Activated CD4-positive, alpha-beta T cell treated with anti-CD3 and anti-CD28 coated beads for 1 hour (primary cell): ENCODE results near the gene CCDC169.
A peak's percentile ranks its signal among the peaks of the same experiment; 100 is the strongest.
"Not testable (repeated sequence)": the region's sequence is repeated elsewhere in the genome, so short reads cannot be mapped to it uniquely, and the experiment has no call there.

Experiments used
- DNase-seq: peaks from one replicate; pipeline ENCODE4 v3.0.0-alpha.2; 2020

Gene CCDC169

DNA sequence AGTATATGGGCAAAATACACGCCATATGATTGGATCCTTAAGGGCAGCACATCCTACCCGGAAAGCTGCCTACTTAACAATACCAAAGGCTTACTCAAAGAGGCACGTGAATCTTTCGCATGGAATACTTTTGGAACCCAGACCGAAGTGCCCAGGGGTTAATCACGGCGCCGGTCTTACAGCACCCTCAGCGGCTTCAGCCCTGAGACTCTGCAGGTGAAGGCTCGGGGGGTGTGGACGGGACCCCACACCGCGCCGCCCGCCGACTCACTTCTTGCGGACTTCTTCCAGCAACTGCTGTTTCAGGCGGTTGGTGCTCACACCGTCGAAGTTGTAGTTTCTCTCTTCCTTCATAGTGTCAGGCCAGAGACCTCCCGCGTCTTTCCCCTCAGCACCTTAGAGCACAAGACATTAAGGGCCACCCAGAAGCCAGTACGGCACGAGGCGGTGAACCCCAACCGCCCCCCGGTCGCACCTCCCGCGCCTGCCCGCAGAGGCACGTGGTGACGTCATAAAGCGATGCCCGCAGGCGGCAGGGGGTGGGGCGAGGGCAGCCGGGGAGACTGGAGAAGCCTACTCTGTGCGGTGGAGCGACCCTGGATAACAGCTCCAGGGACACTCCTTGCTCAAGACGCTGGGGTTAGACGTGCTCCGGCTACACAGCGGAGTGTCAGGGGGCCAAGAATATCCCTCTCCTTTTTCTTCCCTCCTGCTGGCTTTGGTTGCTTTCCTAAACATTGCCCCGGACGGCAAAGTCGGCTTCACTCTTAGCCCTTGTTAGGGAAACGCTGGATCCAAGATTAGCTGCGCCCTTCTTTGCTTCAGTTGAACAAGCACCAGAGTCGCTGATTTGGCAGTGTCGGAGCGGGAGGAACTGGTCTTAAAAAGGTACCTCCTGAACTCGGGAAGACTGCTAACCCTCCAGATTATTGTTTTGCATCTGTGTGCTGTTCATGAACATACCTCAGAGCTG is at the start of gene CCDC169:
Gene CCDC169 (minus strand): TSS at position 449 of the 973 bp plus-strand sequence. CDS start 95 bp downstream, at position 354.
- peak; percentile 46 for DNase-seq

- DNase-seq = peak; percentile 81
Measured at GRCh38 chr13:36346222-36347083, 48.8 kb upstream of the CCDC169 start, which contains the start of gene SPART. SPART (minus strand) TSS chr13:36346394; CDS start chr13:36335830, 10,564 bp downstream.

DNA sequence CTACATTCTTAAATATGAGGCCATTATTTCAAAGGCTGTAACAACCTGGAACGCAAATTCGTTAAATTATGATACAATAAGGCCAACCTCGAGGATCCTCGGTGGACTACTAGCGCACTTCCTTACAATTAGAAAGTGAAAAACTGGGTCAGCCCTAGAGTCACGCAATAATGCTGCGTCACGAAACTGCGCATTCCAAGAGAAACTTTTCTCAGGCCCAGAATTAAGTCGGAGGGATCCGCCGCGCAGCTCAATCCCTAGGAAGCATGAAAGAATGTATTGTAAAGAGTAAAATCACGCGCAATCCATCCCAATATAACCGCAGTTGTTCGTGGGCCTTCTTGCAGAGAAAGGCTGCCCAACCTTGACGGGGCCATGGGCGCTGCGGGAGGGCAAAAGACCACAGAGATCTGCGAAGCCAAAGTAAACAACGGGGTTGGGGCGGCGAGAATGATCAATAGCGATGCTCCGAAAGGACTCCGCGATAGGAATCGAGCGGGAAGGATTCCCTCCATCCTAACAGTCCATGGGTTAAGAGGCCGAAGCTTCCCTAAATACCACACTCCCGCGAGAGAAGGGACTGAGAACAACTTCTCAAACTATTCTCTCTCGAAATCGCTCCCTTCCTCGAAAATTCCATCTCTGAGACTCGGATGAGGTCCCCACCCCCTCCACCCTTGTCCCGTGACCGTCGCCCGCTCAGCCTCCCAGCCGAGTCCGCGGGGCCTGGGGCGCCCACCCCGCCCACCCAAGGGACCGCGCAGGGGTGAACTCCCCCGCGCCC is 48.0 kb upstream of the CCDC169 start:
- DNase-seq = peak; percentile 25

- DNase-seq = no peak
Measured at GRCh38 chr13:36344886-36345437, 47.3 kb upstream of the CCDC169 start.

DNA sequence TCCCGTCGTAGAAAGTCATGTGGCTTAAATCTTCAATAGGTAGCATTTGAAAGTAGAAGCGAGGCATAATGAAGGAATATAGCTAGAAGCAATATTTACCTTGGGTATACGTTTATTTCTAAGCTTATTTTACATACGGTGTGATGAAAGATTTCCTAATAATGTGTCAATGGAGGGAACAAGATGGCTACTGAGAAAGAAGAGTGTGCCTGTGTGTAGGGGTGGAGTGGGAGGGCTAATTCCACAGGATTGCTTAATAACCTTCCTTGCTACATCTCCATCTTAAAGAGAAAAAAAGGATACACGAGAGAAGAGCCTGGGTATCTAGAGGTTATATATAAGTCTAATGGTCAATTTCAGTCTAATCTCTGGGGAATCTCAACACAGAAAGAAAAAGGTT is 46.6 kb upstream of the CCDC169 start:
- no peak for DNase-seq

DNA sequence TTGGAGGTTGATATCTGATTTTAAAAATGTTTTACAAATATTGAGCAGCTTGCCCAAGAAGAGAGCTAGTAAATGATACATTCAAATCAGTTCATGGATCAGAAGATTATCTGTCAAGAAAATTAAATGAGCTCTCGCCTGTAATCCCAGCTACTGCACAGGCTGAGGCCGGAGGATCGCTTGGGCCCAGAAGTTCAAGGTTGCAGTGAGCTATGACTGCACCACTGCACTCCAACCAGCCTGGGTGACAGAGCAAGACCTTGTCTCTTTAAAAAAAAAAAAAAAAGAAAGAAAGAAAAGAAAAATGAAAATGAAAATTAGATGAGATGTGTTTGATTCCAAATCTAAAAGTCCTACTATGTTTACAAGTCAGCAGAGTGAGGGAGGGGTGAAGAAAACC is 46.2 kb upstream of the CCDC169 start:
- no peak for DNase-seq

GRCh38 chr13:36342715-36343114 is 45.1 kb upstream of the CCDC169 start:
- DNase-seq = no peak

GRCh38 chr13:36341718-36342117 is 44.1 kb upstream of the CCDC169 start:
- DNase-seq = no peak

DNA sequence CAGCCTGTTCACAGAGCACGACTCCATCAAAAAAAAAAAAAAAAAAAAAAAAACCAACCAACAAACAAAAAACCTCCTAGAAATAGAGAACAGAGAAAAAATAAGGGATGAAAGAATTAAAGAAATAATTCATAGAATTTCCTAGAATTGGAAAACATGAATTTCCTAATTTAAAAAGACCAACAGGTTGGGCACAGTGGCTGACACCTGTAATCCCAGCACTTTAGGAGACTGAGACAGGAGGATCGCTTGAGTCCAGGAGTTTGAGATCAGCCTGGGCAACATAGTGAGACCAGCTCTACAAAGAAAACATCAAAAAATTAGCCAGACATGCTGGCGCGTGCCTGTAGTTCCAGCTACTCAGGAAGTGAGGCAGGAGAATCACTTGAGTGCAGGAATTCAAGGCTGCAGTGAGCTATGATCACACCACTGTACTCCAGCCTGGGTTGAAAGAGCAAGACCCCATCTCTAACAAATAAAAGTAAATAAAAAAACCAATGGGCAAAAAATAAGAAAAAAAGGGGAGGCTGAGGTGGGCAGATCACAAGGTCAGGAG is 42.1 kb upstream of the CCDC169 start:
- no peak for DNase-seq

DNA sequence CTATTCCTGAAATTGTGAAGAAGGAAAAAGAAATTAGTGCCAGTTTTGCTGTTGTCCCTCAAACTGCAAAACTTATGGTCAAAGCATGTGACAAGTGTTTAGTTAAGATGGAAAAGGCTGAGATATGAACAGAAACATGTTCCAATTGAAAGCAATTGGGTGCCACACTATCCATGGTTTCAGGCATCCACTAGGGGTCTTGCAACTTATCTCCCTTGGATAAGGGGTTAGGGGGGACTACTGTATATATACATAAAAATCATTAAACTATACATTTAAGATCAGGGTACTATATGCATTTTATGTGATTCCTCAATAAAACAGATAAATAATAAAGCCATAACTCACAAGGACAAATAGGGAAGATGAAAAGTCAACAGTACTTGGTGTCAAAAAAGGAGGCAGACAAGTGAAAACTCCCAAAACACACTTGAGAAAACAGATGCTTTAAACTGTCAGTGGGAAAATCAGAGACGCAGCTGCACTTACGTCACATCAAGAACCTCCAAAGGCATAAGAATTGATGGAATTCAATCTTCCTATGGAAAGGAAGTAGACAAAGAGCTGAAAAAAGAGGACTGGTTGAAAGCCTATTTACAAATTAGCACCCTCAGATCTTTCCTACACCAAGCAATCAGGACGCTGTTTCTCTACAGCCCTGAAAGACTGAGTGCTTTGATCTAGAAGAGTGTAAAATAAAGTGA is 40.5 kb upstream of the CCDC169 start:
- DNase-seq = no peak

- DNase-seq = no peak
Measured at GRCh38 chr13:36332986-36333385, 35.4 kb upstream of the CCDC169 start.

DNA sequence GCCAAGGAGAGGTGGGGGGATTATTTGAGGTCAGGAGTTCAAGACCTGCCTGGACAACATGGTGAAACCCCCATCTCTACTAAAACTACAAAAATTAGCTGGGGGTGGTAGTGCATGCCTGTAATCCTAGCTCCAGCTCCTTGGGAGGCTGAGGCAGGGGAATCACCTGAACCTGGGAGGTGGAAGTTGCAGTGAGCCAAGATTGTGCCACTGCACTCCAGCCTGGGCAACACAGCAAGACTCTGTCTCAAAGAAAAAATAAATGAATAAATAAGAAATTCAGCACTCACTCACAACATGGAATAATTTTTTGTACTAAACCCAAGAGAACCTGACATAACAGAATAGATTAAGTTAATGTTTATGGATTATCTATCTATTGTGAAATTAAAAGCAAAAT is 34.6 kb upstream of the CCDC169 start:
- DNase-seq = not testable (repeated sequence)

GRCh38 chr13:36331280-36331679 is 33.7 kb upstream of the CCDC169 start:
- no peak for DNase-seq

DNA sequence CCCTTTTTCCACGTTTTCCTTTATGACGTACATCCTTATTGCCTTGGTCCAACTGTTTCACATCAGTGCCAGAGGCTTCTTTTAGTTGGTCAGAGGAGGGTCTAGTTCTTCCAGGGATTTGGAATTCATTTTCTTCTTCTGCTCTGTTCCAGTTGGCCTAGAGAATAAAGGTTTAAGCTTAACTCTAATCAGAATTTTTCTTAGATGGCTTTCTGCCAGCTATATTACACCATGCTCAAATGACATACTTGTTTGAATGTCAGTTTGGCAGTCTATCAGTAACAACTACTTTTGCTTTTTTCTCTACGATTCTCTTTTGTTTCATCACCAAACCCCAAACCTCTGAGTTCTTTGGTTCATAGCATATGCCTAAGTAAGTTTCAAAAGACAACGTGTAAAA is 31.7 kb upstream of the CCDC169 start:
- DNase-seq = no peak

DNA sequence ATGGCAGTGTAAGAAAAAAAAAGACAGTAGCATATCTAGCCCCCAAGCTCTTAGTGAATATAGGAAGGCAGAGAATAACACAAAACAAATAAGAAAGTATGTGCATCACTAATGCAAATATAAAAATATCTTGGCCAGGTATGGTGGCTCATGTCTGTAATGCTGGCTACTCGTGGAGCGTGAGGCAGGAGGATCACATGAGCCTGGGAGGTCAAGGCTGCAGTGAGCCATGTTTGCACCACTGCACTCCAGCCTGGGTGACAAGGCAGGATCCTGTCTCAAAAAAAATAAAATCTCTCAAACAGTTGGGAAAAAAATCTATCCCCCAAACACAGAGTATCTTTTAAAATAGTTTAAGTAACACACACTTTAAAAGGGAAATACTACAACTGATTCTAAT is 31.2 kb upstream of the CCDC169 start:
- DNase-seq = no peak

DNA sequence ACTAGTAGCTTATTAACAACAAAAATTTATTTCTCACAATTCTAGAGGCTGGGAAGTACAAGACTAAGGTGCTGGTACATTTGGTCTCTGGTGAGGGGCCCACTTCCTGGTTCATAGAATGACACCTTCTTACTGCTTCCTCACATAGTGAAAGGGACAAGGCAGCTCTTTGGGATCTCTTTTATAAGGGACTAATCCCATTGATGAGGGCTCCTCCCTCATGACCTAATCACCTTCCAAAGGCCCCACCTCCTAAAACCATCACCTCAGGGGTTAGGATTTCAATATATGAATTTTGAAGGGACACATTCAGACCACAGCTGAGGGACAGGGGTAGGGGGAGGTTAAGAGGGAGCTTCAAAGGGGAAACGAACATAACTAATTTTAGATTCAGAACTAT is 28.3 kb upstream of the CCDC169 start:
- DNase-seq = no peak

- not testable (repeated sequence) for DNase-seq
Measured at GRCh38 chr13:36324881-36325280, 27.3 kb upstream of the CCDC169 start.

DNA sequence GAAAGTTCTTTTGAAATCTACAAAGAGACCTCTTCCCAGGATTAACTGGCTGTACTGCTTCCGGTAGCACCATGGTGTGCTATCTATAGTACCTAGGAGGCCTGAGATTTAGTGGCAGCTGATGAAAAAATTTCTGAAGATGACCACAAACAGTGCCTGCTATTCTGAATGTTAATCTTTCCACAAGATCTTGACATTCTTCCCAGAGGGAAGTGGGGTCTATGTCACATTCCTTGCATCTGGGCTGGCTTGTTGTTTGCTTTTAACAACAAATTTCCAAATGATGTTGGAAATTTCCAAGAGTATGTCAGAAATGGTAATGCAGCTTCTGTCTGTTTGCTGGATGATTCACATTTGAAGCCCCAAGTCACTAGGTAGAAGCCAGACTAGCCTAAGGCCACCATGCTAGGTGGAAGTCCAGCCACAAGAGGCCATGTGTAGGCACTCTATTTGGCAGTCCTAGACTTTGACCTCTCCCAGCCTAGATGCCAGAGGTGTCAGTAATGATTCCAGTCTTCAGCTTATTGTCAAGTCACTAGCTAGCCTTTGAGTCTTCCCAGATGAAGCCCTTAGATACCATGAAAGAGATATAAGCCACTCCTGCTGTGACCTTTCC is 26.4 kb upstream of the CCDC169 start:
- DNase-seq = no peak

DNA sequence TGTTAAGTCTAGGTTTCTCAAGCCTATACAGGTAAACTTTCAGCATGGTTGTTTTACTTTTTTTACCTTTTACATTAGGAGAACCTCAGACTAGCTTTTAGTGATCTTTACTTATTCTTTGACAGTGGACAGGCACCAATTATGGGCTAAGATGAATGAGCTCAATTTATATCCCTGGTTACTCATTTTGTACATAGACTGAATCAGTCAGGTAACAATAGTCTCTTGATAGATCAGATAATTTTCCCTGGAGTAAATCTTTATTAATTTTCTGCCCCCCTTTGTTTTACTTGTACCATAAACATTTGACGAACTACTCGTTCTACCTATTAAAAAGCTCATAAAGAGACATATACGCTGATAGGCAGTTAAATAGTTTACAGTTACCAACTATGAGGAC is 25.8 kb upstream of the CCDC169 start:
- no peak for DNase-seq

DNA sequence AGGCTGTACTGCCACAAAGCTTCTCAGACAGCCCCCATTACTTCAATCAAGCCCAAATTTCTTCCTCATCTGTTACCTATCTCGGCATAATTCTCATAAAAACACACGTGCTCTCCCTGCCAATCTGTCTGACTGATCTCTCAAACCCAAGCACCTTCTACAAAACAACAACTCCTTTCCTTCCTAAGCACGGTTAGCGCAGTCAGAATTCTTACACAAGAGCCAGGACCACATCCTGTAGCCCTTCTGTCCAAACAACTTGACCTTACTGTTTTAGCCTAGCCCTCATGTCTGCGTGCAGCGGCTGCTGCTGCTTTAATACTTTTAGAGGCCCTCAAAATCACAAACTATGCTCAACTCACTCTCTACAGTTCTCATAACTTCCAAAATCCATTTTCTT is 22.2 kb upstream of the CCDC169 start:
- not testable (repeated sequence) for DNase-seq
